Esophagus (tissue), 2 donors: Measurements from ENCODE around the gene POU2F3. TPM values are rescaled to one million over a fixed set of nuclear protein-coding genes. Genes with fewer than 3 reads are reported as not detected.

ENCODE experiments used
- H3K27ac ChIP-seq, 2 donors: one replicate each; pipeline ENCODE4 v1.5.1; 2013; ENCODE audit warnings: low read depth in 2 of 2, mild to moderate bottlenecking in 2 of 2, inconsistent platforms in 1 of 2, low read length in 1 of 2, moderate library complexity in 1 of 2
- H3K27me3 ChIP-seq, 2 donors: one replicate each; pipeline ENCODE4 v1.6.1; 2013; ENCODE audit warnings: low read length in 2 of 2, control low read depth in 1 of 2, mild to moderate bottlenecking in 1 of 2; ENCODE audit not compliant: insufficient read depth in 2 of 2, control insufficient read depth in 1 of 2
- H3K36me3 ChIP-seq, 2 donors: one replicate each; pipeline ENCODE4 v1.6.1; 2013; ENCODE audit warnings: low read length in 1 of 2; ENCODE audit not compliant: control insufficient read depth in 2 of 2, insufficient read depth in 2 of 2
- H3K4me1 ChIP-seq, 2 donors: one replicate each; pipeline ENCODE4 v1.6.1; 2013; ENCODE audit warnings: low read length in 1 of 2; ENCODE audit not compliant: control insufficient read depth in 2 of 2, insufficient read depth in 2 of 2
- H3K4me3 ChIP-seq, 2 donors: one replicate each; pipeline ENCODE4 v1.5.1; 2013; ENCODE audit warnings: low read length in 2 of 2, mild to moderate bottlenecking in 2 of 2, low read depth in 1 of 2, moderate library complexity in 1 of 2
- H3K9me3 ChIP-seq, 2 donors: one replicate each; pipeline ENCODE4 v1.6.1; 2013; ENCODE audit warnings: mild to moderate bottlenecking in 2 of 2, low read depth in 1 of 2, low read length in 1 of 2, moderate library complexity in 1 of 2; ENCODE audit not compliant: control insufficient read depth in 2 of 2, insufficient read depth in 1 of 2
- WGBS, 2 donors: extraction: QIAGEN DNeasy Blood & Tissue Kit; methylation state at CpG; one replicate each; pipeline ENCODE4 v1.1.7; 2013; 5-methylcytosine and 5-hydroxymethylcytosine counted together
- polyA plus RNA-seq, 2 donors: library from polyadenylated mRNA; stranded (reverse); fragments of 200-250 nt; gene quantifications; one replicate each; pipeline ENCODE4 v1.2.3, GENCODE V29; 2013
- donor health status: healthy with polysubstance abuse.
- donor health status: Bipolar disorder and iron deficiency.

POU2F3 gene
- polyA plus RNA-seq, 2 donors, result 3.1 to 4.5 TPM

DNA sequence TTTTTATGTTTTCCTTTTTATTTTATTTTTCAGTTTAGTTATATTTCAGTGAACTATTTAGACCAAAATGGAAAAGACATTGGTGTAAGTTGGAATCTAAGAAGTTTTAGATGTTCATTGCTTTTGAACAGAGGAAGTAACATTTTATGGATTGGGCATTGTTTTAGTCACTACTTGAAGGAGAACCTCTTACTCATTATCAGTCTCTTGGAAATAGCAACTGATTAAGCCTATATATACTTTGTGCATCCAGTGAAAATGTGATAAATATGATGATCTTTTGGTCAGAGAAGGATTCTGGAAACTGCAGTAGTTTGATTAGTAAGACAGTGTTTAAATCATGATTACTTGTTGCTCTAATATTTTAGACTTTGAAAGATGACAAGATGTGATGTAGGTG, 110.7 kb downstream of the POU2F3 start:
- H3K4me1 ChIP-seq, result peaks cover 0 to 10% of the 10 kb centered on the region in 2 donors
- H3K4me3 ChIP-seq, result no peak overlapping the region
- no peaks in the 10 kb centered on the region for H3K27me3 ChIP-seq

DNA sequence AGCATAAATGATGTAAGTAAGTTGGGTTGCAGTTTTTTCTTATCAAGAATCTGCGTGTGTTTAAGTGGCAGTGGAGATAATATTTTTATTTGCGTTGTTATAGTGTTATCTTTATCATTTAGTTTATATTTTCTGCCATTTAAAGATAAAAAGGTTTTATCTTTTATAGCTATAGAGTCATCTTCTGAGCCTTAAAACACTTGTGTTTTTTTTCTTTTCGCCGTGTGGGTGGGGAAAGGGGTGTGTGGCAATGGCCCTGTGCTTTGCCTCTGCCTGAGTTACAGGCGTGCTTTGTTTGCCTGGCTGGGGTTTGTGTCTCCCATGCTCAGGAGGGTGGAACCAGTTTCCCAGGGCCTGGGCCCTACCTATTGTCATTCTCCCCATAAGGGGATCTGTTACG, 112.5 kb downstream of the POU2F3 start:
- Histone ChIP-seq H3K4me3 (no peak overlapping the region), H3K9me3 (no peaks in the 10 kb centered on the region), H3K27me3 (no peaks in the 10 kb centered on the region), H3K36me3 (no peaks in the 10 kb centered on the region), H3K27ac (no peak overlapping the region), H3K4me1 (peaks cover 0 to 6% of the 10 kb centered on the region in 2 donors)
- 64 to 84% methylated on average over 6 of the region's 6 CpGs for WGBS, 2 donors

More for the DNA sequence above, 110.7 kb downstream of the POU2F3 start:
- H3K36me3 ChIP-seq, result no peaks in the 10 kb centered on the region
- H3K27ac ChIP-seq, result no peak overlapping the region
- H3K9me3 ChIP-seq, result no peaks in the 10 kb centered on the region

DNA sequence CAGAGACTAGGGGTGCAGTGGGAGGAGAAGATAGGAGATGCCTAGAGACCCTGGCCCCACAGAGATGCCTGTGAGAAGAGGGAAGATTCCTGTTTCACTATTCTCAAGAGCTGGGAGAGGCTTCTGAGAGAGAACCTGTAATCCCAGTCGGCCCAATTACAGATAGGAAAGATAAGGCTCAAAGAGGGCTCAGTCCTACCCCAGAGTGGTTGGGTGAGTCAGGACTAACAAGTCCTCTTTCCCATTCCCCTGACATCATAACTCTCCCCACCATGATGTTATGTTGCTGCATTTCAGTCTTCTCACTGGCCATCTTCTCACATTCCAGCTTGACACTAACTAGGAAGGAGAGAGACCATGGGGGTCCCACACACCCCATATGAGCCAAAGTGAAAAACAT, 114.1 kb downstream of the POU2F3 start:
- Histone ChIP-seq H3K9me3 (no peaks in the 10 kb centered on the region), H3K4me3 (no peak overlapping the region), H3K36me3 (no peaks in the 10 kb centered on the region), H3K27me3 (peaks cover 0 to 2% of the 10 kb centered on the region in 2 donors), H3K27ac (no peak overlapping the region), H3K4me1 (peaks cover 0 to 6% of the 10 kb centered on the region in 2 donors)
- WGBS, 2 donors, result 47 to 60% methylated on average over 1 of the region's 1 CpG

DNA sequence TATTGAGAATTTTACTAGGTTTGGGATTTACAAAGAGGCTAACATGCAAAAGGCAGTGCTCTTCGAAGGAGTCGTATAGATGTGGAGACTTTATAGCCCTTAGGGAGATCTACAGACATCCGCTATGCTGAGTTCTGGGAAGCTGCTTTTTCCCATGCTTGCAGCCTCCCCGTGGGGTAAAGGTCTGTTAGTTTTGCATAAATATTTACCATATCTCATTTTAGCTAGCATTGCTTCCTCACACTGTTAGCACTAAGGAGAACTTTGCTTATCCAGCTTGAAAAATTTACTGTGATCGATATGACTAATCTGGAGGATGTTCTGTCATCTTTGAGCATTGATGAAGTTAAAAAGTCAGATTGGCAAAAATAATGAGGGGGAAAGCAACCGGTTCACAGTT, 114.8 kb downstream of the POU2F3 start:
- H3K36me3 ChIP-seq, result no peaks in the 10 kb centered on the region
- 63 to 67% methylated on average over 6 of the region's 6 CpGs for WGBS, 2 donors
- no peak overlapping the region for H3K27ac ChIP-seq
- H3K4me3 ChIP-seq, result no peak overlapping the region
- H3K4me1 ChIP-seq, result peaks cover 0 to 6% of the 10 kb centered on the region in 2 donors
- no peaks in the 10 kb centered on the region for H3K9me3 ChIP-seq
- H3K27me3 ChIP-seq, result peaks cover 0 to 2% of the 10 kb centered on the region in 2 donors

DNA sequence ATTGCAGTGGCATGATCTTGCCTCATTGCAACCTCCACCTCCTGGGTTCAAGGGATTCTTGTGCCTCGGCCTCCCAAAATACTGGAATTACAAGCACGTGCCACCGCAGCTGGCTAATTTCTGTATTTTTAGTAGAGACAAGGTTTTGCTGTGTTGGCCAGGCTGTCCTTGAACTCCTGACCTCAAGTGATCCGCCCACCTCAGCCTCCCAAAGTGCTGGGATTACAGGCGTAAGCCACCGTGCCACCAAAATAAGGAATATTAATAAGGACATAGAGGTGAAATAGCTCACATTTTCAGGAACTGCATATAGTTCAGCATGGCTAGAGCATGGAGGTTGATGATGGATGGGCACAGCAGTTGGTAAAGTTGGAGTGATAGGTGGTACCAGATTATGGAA, 117.7 kb downstream of the POU2F3 start:
- H3K36me3 ChIP-seq, result no peaks in the 10 kb centered on the region
- peaks cover 0 to 2% of the 10 kb centered on the region in 2 donors for H3K27me3 ChIP-seq
- 96% methylated on average over 6 of the region's 6 CpGs for WGBS, 2 donors
- peaks cover 2 to 6% of the 10 kb centered on the region in 2 donors for H3K4me1 ChIP-seq
- H3K4me3 ChIP-seq, result no peak overlapping the region
- H3K27ac ChIP-seq, result no peak overlapping the region
- H3K9me3 ChIP-seq, result no peaks in the 10 kb centered on the region

DNA sequence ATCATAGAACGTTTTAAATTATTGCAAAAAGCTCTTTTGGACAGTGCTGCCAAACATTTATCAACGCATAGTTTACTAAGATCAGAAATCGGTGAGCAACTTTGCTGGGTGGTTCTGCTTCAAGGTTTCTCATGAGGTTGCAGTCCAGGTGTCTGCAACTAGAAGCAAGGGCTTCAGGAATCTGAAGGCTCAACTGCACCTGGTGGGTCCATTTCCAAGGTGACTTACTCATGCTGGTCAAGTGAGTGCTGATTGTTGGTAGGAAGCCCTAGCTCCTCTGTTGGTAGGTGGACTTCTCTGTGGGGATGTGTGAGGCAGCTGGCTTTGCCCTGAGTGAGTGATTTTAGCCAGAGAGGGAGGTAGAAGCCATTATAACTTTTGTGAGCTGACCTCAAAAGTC, 118.8 kb downstream of the POU2F3 start:
- Histone ChIP-seq H3K9me3 (no peaks in the 10 kb centered on the region), H3K4me3 (no peak overlapping the region), H3K27me3 (peaks cover 0 to 2% of the 10 kb centered on the region in 2 donors), H3K4me1 (peaks cover 2 to 4% of the 10 kb centered on the region in 2 donors), H3K36me3 (no peaks in the 10 kb centered on the region), H3K27ac (no peak overlapping the region)
- WGBS, 2 donors, result 77 to 91% methylated on average over 3 of the region's 3 CpGs

DNA sequence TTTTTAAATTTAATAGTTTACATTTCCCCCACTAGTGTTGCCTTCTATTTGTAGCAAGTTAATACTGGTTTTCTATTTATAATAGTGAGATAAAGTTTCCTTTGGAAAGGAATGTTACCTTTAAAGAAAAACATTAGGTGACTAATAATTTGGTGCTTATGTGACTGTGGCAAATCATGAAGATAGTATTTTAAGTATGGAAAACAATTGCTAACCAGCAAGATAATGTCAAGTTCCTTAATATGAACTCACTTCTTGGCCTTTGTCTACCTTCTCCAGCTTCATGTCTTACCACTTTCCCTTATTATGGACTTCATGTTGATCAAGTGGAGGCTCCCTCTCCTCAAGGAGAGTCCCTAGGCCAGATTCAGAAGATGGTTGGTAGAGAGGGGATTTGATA, 123.5 kb downstream of the POU2F3 start:
- H3K9me3 ChIP-seq, result no peaks in the 10 kb centered on the region
- no peak overlapping the region for H3K27ac ChIP-seq
- peaks cover 0 to 2% of the 10 kb centered on the region in 2 donors for H3K4me1 ChIP-seq
- H3K27me3 ChIP-seq, result peaks cover 0 to 2% of the 10 kb centered on the region in 2 donors
- no peaks in the 10 kb centered on the region for H3K36me3 ChIP-seq
- no peak overlapping the region for H3K4me3 ChIP-seq

DNA sequence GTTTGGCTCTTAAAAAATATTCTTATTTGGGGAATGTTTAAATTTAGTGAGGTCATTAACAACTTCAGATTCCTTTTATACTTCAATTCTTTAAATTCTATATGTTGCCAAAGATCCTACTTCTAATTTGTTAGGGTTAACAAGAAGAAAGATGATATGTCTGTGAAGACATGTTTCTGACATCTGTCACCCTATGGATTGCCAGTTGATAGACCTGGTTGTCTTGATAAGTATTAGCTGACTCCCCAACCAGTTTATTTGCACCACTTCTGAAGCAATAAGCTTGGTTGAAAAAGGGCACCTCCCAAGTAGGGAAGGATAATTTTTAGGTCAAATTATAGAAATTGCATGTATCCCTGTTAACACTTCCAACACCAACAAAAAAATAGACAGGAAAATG, 125.6 kb downstream of the POU2F3 start:
- Histone ChIP-seq H3K4me3 (no peak overlapping the region), H3K4me1 (peaks cover 0 to 2% of the 10 kb centered on the region in 2 donors), H3K27ac (no peak overlapping the region), H3K36me3 (no peaks in the 10 kb centered on the region), H3K27me3 (no peaks in the 10 kb centered on the region), H3K9me3 (no peaks in the 10 kb centered on the region)

Other genes starting within 250 kb of the POU2F3 start
- 1,000 to 10,000 TPM in 1 of 2 donors, 100 to 1,000 TPM in 1; 943 to 1,078 TPM for gene TRIM29, start 102.0 kb upstream of the POU2F3 start, polyA plus RNA-seq
- gene OAF, start 29.1 kb upstream of the POU2F3 start, polyA plus RNA-seq, result 1 to 10 TPM; 7.2 to 8.4 TPM
- gene TLCD5, start 85.2 kb downstream of the POU2F3 start, polyA plus RNA-seq, result under 1 TPM; 0.55 to 0.76 TPM
- 10 to 100 TPM; 15.3 to 17.9 TPM for gene ARHGEF12, start 96.3 kb downstream of the POU2F3 start, polyA plus RNA-seq